GM21515 (cell line): ENCODE measurements around the gene ASCL1.

ENCODE experiments used
- ATAC-seq: cut with Tn5 transposase; IDR thresholded peaks from one replicate; pipeline ENCODE4 v1.9.1; 2021; ENCODE audit not compliant: unreplicated experiment

Gene ASCL1

GRCh38 chr12:102957339-102958050 lies at the start of gene ASCL1:
TSS of gene ASCL1 (plus strand) at chr12:102957674. CDS start at chr12:102958245, 571 bp downstream.
- ATAC-seq = peak; percentile 50

DNA sequence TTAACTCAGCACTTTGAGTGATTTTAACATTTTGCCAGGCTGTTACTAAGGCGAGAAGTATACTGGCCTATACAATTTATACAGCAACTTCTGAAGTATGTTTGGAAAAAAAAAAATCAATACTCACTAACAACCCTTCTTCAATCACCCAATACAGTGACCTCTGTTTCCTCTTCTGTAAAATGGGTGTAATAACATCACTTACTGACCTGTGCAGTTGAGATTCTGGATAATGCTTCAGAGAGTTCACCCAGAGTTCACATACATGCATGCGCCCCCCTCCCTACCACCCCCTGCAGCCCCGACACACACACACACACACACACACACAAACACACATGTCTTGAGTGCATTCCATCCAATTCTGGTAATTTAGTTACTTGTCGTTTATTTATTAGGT lies 49.6 kb upstream of the ASCL1 start:
- no peak for ATAC-seq

- ATAC-seq = no peak
These were observed 47.3 kb upstream of the ASCL1 start for GRCh38 chr12:102910137-102910536.

- no peak for ATAC-seq
These were observed 46.7 kb upstream of the ASCL1 start for GRCh38 chr12:102910792-102911191.

- ATAC-seq = no peak
These were observed 46.2 kb upstream of the ASCL1 start for GRCh38 chr12:102911320-102911719.

DNA sequence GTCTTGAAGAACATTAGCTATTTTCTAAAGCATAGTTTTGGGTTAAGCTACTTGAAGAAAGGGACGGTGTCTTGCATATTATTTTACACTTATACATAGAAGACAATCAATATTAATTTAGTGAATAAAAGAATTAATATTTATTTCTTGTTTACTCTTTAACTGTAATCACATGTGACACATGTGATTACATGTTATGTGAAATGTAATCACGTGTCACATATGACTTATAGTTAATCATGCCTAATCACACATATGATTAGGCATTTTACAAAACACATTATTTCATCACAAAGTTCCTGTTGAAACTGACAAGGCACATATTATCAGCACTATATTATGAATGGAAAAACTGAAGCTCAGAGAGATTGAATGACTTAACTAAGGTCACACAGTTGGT lies 45.2 kb upstream of the ASCL1 start:
- no peak for ATAC-seq

- no peak for ATAC-seq
These were observed 43.8 kb upstream of the ASCL1 start for GRCh38 chr12:102913453-102914226.

- no peak for ATAC-seq
These were observed 41.0 kb upstream of the ASCL1 start for GRCh38 chr12:102916252-102917025.

DNA sequence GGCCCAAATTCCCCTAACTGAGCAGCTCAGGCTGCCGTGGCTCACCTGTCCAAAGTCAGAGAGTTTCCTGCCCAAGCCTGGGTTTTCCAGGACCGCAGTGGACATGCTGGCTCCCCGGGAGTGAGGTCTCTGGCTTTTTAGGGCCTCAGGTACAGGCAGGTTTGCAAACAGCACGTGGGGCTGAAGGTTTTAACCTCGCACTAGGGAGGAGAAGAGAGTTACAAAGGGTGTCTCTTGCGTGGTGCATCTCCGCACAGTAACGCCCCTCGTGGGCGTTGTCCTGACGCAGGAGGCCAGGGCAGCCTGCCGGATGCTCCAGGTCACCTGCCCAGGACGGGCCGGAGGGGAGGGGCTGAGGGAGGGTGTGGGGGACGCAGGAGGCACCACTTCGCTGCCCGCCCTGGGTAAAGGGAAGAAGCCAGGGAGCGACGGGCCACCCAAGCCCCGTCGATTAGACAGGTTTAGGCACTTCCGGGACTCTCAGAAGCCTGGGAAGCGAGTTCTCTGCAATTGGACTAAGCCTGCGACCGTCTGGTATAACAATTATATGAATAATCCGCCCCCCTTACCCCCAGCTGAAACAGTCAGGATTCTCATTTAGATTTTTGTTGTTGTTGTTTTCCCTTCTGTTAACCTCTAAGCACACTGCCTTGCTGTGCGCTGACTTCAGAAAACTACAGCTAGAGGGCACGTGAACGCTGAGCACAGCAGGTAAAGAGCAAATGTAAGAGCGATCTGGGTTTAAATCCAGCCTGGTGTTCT lies 40.3 kb upstream of the ASCL1 start, which contains the start of gene PAH:
PAH (minus strand) TSS at position 219 of the 762 bp plus-strand sequence; CDS start at position 105, 114 bp downstream.
- peak; percentile 54 for ATAC-seq

- no peak for ATAC-seq
These were observed 38.6 kb upstream of the ASCL1 start for GRCh38 chr12:102918840-102919239.

GRCh38 chr12:102920271-102920670 lies 37.2 kb upstream of the ASCL1 start:
- no peak for ATAC-seq

GRCh38 chr12:102921240-102921639 lies 36.2 kb upstream of the ASCL1 start:
- no peak for ATAC-seq

- ATAC-seq = no peak
These were observed 30.3 kb upstream of the ASCL1 start for GRCh38 chr12:102927220-102927619.

DNA sequence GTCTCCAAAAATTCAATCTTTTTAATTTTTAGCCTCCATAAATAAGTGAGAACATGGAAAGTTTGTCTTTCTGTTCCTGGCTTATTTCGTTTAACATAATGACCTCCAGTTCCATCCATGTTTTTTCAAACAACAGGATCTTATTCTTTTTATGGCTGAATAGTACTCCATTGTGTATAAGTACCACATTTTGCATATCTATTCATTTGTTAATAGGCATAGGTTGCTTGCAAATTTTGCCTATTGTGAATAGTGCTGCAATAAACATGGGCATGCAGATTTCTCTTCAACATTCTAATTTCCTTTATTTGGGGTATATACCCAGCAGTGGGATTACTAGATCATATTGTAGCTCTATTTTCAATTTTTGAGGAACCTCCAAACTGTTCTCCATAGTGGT lies 24.3 kb upstream of the ASCL1 start:
- no peak for ATAC-seq

DNA sequence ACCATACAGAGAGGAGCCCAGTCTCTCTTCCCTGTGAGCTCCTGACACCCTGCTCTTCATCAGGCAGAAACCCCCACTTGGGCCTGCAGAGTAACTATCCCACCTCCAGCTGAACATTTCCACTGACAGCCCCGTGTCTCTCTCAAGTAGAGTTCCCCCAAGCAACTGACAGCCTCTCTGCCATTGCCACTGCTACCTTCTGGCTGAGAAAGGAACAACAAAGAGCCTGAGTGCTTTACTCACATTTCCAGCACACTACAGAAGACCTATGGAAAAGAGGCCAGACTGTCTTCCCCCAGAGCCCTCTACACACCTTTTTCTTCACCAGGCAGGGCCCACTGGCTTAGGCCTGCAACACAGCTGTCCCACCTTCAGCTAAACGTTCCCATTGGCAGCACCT lies 18.4 kb upstream of the ASCL1 start:
- ATAC-seq = no peak

DNA sequence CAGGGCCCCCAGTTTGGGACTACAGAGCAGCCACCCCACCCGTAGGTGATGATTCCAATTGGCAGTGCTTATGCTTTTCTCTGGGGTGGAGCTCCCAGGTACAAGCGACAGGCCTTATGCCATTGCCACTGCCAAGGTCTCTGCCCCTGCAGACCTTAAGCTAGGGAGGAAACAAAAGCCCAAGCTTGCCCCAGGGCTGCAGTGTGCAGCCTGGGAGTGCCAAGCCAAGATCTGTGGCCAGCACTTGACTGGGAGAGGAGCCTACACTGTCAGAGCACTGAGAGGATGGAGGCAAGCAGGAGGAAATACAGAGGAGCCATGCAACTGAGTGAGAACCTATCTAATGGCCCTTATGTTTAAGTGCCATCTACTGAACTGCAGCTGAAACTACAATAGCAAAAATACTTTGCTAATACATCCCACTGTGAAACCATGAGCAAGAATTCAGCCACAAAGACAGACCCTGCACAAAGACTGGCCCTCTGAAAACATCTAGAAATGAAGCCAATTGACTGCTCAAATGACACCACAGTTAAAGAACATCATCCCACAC lies 17.7 kb upstream of the ASCL1 start:
- ATAC-seq = no peak

GRCh38 chr12:102946042-102946441 lies 11.4 kb upstream of the ASCL1 start:
- ATAC-seq = no peak

DNA sequence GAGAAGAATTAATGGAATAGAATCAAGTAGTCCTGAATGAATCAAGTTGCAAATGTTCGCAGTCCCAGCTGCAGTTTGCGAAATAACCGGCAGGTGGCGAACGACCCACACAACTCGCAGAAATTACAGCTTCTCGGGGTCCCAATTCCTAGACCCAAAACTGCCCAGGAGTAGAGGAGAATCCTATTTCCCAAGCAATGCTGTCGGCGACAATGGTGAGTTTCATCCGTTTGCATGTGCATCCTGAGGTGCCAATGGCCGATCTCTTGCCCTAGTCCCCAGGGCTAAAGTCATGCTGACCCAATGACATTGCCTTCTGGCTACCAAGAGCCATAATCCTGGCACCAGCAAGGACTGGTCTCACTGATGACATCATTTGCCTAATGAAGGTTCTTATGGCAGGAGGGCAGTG lies 8.5 kb upstream of the ASCL1 start:
- ATAC-seq = no peak

DNA sequence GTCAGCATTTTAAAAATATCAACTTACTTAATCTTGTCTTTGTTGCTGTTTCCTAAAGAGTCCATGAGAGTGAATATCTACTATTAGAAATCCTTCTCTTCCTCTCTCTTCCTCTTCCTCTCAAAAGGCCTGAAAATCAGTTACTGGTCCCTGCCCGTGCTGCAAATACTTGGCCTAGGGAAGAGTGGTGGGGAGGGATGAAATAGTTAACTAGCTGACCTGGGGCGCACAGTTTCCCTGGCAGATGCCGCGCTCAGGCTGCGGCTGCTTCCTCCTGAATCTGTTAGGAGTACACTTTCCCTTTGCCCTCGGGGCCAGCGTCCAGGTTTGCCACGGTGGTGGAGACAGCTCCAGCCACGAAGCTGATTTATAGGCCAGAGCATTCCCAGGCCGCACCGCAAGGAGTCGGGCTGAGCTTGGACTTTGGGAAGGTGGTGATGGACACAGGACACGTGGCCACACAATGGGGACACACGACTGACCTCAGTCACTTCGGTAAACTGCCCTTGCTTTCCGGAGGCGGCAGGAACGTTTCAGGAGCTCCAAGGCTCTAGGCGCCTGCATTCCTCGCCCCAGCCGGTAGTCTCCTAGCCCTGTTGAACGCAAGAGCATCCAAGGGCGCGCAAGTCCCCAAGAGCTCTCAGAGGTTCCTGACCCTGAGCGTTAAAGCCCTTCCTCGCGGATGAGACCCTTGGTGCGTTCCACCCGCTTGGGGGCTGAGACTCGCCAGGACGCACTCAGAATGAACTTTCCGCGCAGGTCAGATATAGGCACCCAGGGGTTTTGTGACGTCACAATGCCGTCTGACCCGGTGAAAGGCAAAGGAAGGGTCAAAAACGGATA lies 7.1 kb upstream of the ASCL1 start:
- ATAC-seq = no peak
